HTERT RPE-1 (cell line): ENCODE results near the gene HRC.
"Not testable (repeated sequence)": the region's sequence is repeated elsewhere in the genome, so short reads cannot be mapped to it uniquely, and the experiment has no call there.

ENCODE experiments used
- in situ Hi-C: fragments of 300-500 bp; cut with MboI; formaldehyde crosslinking; loops from 4 replicates; pipeline ENCODE4 v1.14.3; 2020; ENCODE audit warnings: low sequenced_read_pairs

HRC gene

DNA sequence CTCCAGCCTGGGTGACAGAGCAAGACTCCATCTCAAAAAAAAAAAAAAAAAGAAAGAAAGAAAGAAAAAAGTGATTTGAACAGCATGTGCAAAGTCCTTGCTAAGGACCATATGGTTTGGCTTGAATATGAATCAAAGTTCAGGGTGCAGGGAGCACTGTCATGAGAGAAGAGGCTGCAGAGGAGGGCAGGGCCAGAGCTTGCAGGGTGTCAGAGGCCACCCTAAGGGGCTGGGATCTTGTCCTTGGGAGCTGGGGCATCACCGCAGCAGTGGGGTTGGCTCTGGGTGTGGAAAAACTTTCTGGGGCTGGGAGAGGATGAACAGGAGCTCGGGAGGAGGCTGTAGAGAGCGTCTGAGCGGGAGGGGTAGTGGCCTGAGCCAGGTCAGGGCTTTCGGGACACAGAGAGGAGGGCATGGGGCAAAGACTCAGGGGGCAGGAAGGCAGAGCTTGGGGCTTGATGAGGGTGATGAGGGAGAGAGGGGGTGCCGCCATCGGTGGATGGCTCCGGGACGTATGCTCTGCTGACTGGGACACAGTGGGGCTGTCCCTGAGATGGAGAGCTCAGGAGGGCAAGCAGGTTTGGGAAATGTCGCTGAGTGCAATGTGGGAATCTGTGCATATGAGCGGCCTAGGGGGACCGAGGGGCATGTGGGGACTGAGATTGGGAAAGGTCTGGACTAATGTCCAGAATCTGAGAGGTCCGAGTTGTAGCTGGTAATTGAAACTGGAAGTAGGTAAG is 5.4 kb upstream of the HRC start:
- in situ Hi-C loops = no loop called here

- in situ Hi-C loops = no loop called here
Observed at GRCh38 chr19:49157445-49158224, 2.4 kb upstream of the HRC start, which contains the start of gene TRPM4. Gene TRPM4, plus strand, starts transcription at chr19:49157792. Its CDS starts 75 bp downstream, at chr19:49157867.

DNA sequence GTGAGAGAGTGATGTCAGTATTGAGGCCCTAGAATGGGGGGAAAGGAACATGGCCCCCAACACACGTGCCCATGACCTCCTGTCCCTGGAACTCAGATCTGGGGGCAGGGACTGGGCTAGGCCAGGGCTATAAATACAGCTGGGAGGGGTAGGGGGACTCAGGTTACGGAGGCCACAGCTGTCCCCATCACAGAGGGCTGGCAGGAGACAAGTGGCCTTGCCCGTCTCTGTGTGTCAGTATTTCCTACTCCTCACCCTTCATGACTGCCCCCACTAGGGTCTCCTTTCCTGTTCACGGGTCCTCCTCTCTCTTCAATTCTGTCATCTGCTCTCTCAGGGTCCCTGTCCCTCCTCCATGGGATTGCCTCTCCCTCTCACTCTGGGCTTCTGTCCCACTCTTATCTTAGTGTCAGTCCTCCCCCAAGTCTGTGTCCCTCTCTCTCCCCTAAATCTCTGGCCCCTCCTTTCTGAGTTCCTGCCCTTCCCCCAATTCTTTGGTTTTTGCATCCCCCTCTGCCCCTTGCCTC is 687 bp upstream of the HRC start:
- in situ Hi-C loops = no loop called here

- in situ Hi-C loops = no loop called here
Observed at GRCh38 chr19:49154279-49154678, 917 bp downstream of the HRC start.

DNA sequence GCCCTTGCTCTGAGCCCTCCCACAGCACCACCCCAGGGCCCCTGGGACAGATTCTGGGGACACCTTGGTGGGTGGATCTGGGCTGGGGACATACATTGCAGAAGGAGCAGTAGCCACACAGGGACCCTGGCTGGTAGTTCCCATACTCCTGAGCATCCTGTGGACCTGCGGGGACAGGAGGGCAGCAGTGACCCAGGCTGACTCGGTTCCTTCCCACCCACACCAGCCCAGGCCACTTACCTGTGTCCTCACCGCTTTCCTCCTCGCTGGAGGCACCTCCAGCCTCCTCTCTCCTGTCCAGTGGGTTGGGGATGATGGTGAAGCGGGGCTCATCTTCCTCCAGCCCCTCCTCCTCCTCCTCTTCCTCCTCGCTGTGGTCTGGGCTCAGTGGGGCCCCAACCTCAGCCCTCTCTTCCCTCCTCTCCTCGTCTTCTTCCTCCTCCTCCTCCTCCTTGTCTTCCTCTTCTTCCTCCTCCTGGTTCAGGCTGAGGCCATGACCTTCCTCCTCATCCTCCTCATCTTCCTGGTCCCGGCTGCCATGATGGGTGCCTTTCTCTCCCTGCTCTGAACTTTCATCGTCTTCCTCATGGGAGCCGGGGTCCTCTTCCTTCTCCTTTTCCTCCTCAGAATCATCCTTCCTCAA is 1.9 kb downstream of the HRC start:
- in situ Hi-C loops = no loop called here

GRCh38 chr19:49152119-49152550 is 3.1 kb downstream of the HRC start:
- in situ Hi-C loops = no loop called here

DNA sequence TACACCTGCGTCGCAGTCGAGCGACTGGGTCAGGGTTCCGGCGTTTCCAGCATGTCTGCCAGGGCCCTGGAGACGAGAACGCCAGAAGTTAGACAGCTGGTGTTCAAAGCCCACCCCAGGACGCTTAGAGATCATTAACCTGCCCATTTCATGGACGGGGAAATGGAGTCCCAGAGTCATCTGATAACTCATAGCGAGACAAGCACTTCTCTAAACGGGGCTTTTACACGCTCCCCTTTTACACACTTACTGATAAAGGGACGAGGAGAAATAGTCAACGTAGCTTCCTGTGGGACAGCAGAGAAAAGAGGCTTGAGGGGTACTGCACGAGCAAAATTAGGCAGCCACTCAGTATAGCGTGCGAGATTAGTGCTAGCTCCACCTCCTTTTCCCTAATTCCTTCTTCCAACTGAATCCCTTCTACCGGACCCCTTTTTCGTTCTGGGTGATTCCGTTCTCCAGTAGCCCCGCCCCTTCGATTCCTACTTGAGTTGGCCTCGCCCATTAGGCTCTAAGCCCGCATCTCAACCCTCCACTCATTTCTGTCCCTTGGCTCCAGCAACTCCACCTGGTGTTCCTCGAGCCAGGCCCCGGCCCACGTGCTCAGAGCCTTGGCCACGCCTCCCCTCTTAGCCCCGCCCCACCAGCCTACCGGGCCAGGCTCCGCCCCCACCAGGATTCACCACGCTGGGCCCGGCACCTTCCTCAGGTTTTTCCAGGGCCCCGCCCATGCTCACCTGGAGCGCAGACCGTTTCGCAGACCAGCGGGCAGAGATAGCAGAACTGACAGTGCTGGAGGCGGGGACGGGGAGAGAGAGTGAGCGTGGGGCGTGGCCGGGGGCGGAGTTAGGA is 3.7 kb downstream of the HRC start:
- in situ Hi-C loops = no loop called here

DNA sequence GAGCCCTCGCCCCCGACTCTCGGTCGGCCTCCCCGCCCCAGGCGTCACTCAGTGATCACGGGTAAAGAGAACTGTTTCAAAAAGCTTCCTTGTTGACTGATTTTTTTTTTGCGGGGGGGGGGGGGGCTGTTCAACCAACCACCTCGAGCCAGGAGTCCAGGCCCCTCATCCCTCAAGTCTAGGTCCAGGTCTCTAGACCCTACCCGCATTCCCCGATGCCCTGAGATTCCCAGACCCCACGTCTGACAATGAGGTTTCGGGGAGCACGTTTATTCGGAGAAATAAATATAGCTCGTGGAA is 4.3 kb downstream of the HRC start:
- in situ Hi-C loops = no loop called here

GRCh38 chr19:49150106-49150943 is 4.9 kb downstream of the HRC start:
- in situ Hi-C loops = no loop called here

- in situ Hi-C loops = no loop called here
Observed at GRCh38 chr19:49149652-49150105, 5.5 kb downstream of the HRC start.

DNA sequence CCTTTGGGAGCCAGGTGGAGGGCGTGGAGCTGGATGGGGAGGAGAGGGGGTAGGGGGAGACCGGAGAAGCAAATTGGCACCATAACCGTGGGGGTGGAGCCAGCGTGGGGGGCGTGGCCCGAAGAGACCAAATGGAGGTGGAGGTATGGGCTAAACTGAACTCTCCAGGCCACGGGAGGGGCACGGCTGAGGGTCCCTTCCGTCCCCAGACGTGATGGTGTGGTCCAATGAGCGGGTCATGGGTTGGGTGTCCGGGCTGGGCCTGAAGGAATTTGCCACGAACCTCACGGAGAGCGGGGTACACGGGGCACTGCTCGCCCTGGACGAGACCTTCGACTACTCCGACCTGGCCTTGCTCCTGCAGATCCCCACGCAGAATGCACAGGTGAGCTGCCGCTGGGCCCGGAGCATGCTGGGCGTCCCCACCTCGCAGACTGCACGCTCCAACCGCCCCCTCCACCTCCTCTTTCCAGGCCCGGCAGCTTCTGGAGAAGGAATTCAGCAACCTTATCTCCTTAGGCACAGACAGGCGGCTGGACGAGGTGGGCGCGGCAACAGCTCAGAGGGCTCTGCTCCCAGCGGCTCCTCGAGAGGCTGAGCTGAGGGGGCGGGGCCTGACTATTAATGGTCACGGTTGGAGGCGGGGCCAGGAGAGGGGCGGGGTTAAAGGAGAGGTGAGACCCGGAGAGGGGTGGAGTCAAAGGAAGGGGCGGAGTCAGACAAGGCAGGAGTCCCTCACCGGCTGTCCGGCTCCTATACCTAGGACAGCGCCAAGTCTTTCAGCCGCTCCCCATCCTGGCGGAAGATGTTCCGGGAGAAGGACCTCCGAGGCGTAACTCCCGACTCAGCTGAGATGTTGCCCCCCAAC is 6.2 kb downstream of the HRC start:
- in situ Hi-C loops = no loop called here

DNA sequence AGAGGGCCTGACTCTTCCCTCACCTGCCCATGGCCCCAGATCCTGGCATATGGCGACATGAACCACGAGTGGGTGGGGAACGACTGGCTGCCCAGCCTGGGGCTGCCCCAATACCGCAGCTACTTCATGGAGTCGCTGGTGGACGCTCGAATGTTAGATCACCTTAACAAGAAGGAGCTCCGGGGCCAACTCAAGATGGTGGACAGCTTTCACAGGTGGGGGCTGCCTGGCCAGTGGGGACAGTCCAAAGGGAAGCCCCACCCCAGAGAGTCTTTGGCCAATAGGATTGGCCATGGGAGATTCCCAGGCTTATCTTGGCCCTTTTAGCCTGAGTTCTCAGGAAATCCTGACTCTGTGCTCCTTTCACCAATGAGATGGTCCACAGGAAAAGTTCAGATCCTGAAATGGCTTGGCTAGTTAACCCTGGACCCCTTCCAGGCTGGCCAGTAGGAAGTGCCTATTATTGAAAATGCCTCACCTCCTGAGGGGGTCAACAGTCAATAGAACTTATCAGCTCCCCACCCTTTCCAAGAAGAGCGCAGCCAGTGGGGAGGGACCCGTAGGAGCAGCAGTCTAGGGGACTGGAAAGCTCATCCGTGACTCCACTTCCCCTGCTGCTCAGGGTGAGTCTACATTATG is 7.0 kb downstream of the HRC start:
- in situ Hi-C loops = no loop called here

DNA sequence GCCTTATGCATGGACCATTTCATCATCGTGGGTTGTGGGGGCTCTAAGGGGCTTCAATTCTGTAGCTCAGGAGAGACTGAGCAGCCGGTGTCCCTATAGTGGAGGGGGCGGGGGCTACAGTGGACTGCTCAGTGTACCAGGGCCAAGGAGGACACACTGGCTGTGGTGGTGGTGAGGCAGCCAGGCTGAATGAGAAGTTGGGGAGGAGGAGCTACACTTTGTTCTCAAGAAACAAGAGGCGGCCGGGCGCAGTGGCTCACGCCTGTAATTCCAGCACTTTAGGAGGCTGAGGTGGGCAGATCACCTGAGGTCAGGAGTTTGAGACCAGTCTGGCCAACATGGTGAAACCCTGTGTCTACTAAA is 8.8 kb downstream of the HRC start:
- in situ Hi-C loops = not testable (repeated sequence)

GRCh38 chr19:49145573-49146407 is 9.4 kb downstream of the HRC start:
- in situ Hi-C loops = no loop called here

- in situ Hi-C loops = no loop called here
Observed at GRCh38 chr19:49142866-49143335, 12.3 kb downstream of the HRC start.

DNA sequence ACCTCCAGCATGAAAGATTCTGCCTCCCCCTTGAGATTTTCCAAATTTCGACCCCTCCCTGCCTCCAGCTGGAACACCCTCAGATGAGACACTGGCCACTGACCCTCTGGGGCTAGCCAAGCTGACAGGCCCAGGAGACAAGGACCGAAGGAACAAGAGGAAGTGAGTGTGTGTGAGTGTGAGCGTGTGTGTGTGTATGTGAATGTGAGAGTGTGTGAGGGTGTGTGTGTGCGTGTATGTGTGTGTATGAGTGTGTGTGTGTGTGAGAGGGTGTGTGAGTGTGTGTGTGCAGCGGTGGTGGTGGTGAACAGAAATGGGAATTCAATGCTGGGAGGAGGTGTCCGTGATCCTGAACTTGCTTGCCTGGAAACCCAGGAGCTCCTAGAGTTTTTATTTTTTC is 13.8 kb downstream of the HRC start:
- in situ Hi-C loops = no loop called here

- in situ Hi-C loops = no loop called here
Observed at GRCh38 chr19:49140951-49141350, 14.2 kb downstream of the HRC start.
